ENCODE data around the gene KISS1R.
"Not testable (repeated sequence)": the region's sequence is repeated elsewhere in the genome, so short reads cannot be mapped to it uniquely, and the experiment has no call there.

Gene KISS1R

DNA sequence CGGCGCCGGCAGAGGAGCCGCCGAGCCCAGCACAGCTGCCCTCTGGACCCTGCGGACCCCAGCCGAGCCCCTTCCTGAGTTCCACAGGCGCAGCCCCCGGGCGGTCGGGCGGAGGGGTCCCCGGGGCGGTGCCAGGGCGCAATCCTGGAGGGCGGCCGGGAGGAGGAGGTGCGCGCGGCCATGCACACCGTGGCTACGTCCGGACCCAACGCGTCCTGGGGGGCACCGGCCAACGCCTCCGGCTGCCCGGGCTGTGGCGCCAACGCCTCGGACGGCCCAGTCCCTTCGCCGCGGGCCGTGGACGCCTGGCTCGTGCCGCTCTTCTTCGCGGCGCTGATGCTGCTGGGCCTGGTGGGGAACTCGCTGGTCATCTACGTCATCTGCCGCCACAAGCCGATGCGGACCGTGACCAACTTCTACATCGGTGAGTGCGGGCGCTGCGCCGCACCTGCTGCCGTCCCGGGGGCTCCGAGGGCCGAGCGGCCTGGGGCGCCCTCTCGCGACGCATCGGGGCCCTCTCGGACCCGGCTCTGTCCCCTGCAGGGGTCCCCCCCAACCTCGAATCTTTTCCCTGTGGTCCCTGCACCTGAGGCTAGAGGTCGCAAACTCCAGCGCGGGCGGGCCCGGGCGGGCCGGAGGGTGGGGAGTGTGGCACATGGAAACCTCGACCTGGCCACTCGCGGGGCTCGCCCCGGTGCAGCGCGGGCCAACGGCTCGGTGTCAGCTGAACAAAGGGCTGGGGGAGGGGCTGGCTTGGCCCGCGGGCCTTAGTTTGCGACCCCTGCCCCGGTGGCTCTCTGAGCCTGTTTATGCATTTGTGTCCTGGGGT is at the start of gene KISS1R:
Gene KISS1R (plus strand): TSS at position 11 of the 829 bp plus-strand sequence. CDS start 170 bp downstream, at position 181.
- no peak for DNase-seq (ENCODE audit: low read depth in 2 of 2)

DNA sequence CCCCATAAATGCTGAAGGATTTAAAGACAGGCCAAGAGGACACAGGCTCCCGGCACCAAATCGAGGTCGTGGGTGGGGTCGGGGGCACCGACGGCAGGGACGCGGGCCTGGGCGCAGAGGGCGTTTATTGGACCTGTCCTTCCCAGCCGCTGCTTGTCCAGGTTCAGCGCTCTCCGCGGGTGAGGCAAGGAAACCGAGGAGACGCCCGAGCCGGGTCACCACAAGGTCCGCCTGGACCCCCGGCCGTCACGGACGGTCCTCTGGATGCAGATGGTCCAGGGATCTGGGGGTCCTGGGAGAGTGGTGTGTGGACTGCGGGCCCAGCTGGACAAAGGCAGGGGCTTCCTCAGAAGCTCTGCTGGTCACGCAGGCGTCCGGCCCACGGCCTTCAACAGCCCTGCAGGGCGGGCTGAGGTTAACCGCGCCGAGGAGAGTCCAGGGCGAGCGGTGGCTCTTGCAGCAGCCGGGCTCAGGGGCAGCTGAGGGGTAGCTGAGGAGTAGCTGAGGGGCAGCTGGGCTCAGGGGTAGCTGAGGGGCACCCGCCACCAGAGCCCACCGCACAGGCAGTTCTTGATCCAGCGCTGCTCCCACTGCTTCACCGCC is 49.2 kb upstream of the KISS1R start:
- DNase-seq (ENCODE audit: low read depth in 2 of 2): no peak

DNA sequence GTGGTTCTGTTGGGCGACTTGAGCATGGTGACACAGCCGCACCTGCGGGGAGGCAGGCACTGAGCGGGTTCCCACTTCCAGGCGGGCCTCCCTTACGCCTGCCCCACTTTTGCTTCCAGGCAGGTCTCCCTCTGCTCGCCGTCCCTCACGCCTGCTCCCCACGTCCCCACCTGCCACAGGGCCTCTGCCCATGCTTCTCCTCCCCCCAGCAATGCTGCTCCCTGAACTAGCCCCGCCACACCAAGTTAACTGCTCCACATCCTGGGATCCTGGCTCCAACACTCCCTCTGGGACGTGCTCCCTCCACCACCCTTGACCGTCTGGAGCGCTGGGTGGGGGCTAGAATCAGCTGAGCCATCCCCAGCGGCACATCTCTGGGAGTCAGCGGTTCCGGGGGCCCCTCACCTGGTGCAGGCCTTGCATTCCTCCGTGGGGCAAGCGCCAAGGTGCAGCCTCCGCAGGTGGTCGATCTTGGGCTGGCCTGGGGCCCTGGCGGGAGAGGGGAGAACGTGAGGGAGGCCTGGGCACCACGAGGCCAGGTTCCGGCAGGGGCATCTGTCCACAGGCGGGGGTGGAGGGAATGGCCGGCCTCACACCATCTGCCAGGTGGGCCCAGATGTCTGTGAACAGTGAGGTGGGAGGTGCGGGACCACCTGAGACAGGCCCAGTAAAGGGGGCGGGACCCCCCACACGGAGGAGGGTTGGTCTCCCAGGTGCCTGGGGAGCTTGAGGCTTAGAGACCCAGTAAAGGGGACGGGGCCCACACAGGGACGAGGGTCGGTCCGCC is 48.5 kb upstream of the KISS1R start:
- DNase-seq (ENCODE audit: low read depth in 2 of 2): no peak

DNA sequence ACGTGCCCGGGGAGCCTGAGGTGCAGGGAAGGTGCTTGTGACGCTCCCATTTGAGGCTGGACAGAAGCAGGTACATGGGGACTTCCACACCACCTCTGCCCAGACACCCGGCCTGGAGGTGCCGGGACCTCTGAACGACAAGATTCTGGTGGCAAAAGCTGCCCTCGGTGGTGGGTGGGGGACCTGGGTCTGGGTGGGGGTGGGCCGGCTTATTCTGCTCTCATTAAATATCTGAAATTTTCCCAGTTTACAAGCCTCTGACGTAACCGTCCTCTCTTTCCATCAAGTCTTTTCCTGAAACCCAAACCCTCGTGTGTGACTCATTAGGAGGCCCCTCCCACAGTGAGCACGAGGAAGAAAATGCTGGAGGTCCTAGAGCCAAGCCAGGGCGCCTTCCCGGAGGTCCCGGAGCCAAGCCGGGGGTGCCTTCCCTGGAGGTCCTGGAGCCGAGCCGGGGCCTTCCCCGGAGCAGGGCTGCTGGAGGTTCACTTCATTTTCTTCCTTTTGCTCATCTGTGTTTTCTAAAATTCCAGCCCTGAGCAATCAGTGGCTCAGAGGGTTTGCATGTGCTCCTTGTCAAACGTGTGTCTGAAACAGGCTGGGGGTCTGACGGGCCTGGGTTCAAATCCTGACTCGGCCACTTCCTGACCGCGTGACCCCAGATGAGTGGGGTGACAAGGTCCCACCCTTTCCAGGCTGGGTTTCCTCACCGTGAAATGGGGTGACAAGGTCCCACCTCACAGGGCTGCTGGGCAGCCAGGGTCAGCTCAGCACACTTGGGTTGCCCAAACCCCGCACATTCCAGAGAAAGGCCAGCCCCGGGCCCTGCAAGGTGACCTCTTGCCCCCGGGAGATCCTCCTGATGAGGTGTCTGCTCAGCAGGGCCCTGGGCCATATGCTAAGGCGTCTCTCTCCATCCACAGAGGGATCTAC is 47.6 kb upstream of the KISS1R start:
- DNase-seq (ENCODE audit: low read depth in 2 of 2): no peak

DNA sequence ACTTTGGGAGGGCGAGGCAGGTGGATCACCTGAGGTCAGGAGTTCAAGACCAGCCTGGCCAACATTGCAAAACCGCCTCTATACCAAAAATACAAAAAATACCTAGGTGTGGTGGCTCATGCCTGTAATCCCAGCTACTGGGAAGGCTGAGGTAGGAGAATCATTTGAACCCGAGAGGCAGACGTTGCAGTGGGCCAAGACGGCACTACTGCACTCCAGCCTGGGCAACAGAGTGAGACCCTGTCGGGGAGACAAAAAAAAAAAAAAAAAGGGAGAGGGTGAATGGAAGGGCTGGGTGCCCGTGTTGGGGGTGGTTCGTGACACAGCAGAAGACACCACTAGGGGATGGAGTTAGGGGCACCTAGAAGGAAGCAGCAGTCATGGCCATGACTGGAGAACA is 46.8 kb upstream of the KISS1R start:
- DNase-seq (ENCODE audit: low read depth in 2 of 2): no peak

DNA sequence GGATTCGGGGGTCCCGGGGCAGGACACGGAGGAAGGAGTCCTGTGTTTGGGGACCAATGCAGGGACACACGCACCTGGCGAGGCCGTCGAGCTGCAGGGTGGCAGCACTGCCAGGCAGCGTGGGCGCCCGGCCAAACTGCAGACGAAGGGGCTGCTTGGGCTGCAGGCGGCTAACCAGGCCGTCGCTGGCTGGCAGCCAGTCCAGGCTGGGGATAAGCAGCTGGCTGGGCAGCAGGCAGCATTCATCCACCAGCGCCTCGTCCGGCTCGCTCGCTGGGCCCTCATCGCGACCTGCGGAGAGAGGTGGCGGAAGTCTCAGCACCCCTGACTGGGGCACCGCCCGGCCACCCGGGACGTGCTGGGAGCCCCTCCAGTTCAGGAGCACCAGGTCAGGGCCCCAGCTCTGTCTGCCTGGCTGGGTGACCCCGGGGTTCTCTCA is 46.2 kb upstream of the KISS1R start:
- DNase-seq (ENCODE audit: low read depth in 2 of 2): no peak

DNA sequence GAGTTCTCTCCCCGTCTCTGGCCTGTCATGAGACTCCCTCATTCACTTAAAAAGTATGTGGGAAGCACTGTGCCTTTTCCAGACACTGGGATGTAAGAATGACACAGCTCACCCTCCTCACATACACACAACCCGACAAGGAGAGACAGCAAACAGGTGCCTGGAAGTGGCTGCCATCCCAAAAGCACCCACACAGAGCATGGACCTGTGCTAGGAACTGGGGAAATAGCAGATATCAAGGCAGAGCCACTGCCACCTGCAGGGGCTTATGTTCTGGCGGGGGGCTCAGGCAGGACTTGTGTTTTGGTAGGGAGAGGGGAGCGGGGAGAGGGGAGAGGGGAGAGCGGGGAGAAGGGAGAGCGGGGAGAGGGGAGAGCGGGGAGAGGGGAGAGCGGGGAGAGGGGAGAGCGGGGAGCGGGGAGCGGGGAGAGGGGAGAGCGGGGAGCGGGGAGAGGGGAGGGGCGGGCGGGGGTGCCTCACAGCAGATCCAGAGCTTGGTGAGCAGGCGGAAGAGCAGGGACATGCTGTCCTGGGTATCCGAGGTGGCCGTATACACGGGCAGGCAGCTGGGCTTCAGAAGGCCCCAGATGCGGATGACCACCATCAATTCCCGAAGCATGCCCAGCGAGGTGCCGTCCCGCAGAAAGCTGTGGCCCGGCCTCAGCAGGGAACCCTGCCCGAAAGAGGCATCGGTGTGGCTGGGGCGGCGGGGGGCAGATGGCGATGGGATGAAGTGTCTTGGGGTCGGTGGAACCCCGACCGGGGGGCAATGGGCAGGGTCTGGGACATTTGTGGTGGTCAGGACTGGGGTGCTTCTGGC is 45.5 kb upstream of the KISS1R start:
- no peak for DNase-seq (ENCODE audit: low read depth in 2 of 2)

DNA sequence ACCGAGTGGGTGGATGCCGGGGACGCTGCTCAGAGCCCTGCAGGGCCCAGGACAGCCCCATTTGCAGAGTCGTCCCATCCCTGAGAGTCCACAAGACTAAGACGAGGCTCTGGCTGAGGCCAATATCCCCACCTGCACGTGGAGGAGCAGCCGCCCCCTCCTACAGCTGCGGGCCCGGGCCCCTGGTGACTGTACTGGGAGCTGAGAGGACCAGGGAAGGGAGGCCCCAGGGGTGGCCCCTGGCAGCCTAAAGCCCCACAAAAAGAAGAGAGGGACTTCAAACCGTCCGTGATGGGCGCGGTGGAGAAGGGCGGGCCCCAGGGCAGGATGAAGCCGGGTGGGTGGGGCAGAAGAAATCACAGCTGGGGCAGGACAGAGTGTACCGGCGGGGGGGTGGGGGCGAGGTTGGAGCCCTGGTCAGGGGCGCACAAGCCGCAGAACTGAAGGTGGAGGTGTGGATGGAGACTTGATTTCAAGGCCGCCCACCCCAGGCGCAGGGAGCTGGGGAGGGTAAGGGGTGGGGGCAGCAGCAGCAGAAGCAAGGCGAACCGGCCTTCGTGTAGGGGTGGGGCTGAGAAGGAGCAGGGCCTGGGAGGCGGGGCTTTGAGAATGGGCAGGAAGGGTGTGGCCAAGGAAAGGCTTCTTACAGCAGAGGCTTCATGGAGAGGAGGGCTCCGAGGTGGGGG is 44.7 kb upstream of the KISS1R start:
- peak in 1 of 2 experiments; percentile 74 for DNase-seq (ENCODE audit: low read depth in 2 of 2)

DNA sequence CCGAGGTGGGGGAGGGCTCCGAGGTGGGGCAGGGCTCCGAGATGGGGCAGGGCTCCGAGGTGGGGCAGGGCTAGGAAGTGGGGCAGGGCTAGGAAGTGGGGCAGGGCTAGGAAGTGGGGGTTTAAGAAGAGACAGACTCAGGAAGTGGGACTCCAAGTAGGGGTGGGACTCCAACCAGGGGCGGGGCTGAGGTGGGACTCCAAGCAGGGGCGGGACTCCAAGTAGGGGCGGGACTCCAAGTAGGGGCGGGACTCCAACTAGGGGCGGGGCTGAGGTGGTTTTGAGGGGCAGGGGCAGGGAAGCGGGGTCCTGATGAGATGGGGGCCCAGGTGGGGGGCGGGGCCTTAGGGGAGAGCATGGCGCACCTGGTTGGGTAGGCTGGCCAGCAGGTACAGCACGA is 44.0 kb upstream of the KISS1R start:
- peak in 1 of 2 experiments; percentile 43 for DNase-seq (ENCODE audit: low read depth in 2 of 2)

DNA sequence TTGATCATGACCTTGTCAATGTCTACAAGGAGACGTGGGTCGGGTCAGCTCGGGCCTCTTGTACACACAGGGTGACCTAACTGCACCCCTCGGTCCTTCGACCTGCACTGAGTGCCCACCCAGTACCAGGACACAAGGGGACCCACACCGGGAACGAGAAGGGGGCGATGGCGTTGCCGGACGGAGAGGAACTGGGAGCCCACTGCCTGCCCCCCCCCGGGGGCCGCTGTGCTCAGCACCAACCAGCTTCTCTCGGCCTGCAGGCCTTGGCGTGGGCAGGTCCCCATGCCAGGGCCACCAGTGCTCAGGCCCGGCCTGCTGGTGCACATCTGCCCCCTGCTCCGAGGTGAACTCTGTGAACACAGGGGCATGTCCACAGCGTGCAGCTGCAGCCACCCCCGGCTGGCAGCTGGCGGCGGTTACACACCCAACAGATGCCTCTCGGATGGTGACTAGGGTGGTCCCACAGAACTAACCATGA is 43.5 kb upstream of the KISS1R start:
- no peak for DNase-seq (ENCODE audit: low read depth in 2 of 2)

DNA sequence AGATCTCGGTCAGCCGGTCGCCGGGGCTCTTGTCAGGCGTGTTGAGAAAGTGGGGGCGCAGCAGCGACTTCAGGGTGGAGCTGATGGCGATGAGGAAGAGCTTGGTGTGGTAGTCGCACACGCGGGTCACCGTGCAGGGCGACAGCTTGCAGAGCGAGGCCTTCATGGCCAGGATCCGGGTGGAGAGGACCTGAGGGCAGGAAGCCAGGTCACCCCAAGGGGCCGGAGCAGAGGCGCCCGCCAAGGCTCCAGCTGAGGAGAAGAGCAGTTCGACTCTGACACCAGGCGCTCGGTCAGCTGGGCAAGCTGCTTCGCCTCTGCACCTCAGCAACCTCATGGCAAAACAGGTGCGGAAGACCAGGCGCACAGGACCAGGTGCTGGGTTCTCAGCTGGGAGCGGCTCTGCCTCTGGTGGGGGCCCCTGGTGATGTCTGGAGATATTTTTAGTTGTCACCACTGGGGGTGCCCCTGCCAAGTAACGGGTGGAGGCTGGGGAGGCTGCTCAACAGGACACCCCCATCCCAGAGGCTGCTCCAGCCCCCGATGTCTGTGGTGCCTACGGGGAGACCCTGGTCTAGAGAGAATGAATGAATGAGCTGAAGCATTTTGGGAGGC is 41.8 kb upstream of the KISS1R start:
- no peak for DNase-seq (ENCODE audit: low read depth in 2 of 2)

DNA sequence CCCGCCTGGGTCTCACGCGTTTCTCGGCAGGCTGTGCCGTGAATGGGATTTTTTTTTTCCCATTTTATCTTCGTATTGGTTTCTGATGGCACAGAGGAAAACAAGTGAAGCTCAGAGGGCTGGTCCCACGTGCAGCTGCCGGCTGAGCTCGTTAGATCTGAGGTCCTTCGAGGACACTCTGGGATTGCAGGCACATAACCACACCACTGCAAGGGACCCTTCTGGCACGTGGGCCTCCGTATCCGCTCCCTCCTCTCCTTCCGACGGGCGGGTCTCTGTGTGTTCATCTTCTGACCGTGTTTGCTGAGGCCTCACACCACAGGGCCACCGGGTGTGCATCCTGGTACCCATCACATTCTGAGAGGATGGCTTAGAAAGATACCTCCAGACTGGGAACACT is 41.0 kb upstream of the KISS1R start:
- no peak for DNase-seq (ENCODE audit: low read depth in 2 of 2)

DNA sequence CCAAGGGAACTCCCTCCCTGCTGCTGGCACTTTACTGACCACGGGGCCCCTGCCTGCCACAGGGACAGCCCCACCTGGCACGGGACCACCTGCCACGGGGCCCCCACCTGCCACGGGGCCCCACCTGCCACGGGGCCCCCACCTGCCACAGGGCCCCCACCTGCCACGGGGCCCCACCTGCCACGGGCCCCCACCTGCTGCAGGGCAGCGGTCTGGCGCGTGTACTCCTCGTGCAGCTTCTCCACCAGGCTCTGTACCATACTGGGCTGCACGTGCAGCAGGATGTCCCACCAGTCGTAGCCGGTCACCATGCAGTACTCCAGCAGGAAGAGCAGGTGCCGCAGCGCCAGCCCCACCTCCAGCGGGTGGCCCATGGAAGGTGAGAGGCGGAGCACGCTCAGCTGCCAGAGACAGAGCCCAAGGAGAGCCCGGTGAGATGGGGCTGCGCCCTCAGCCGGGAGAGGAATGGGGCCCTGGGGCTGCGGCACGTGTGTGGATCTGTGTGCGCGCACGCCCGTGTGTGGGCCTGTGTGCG is 40.3 kb upstream of the KISS1R start:
- DNase-seq (ENCODE audit: low read depth in 2 of 2): no peak

DNA sequence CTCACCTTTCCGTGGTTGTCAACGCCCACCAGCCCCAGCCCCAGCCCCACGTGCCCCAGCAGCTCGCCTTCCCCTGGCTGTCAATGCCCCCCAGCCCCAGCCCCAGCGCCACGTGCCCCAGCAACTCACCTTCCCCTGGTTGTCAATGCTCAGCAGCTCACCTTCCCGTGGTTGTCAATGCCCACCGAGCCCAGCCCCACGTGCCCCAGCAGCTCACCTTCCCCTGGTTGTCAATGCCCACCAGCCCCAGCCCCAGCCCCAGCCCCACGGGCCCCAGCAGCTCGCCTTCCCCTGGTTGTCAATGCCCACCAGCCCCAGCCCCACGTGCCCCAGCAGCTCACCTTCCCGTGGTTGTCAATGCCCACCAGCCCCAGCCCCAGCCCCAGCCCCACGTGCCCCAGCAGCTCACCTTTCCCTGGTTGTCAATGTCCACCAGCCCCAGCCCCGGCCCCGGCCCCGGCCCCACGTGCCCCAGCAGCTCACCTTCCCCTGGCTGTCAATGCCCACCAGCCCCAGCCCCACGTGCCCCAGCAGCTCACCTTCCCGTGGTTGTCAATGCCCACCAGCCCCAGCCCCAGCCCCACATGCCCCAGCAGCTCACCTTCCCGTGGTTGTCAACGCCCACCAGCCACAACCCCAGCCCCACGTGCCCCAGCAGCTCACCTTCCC is 39.0 kb upstream of the KISS1R start:
- not testable (repeated sequence) for DNase-seq (ENCODE audit: low read depth in 2 of 2)

DNA sequence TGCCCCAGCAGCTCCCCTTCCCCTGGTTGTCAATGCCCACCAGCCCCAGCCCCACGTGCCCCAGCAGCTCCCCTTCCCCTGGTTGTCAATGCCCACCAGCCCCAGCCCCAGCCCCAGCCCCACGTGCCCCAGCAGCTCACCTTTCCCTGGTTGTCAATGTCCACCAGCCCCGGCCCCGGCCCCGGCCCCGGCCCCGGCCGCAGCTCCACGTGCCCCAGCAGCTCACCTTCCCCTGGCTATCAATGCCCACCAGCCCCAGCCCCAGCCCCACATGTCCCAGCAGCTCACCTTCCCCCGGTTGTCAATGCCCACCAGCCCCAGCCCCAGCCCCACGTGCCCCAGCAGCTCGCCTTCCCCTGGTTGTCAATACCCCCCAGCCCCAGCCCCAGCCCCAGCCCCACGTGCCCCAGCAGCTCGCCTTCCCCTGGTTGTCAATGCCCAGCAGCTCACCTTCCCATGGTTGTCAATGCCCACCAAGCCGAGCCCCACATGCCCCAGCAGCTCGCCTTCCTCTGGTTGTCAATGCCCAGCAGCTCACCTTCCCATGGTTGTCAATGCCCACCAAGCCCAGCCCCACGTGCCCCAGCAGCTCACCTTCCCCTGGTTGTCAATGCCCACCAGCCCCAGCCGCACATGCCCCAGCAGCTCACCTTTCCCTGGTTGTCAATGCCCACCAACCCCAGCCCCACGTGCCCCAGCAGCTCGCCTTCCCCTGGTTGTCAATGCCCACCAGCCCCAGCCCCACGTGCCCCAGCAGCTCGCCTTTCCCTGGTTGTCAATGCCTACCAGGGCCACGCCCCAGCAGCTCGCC is 38.2 kb upstream of the KISS1R start:
- DNase-seq (ENCODE audit: low read depth in 2 of 2): not testable (repeated sequence)

DNA sequence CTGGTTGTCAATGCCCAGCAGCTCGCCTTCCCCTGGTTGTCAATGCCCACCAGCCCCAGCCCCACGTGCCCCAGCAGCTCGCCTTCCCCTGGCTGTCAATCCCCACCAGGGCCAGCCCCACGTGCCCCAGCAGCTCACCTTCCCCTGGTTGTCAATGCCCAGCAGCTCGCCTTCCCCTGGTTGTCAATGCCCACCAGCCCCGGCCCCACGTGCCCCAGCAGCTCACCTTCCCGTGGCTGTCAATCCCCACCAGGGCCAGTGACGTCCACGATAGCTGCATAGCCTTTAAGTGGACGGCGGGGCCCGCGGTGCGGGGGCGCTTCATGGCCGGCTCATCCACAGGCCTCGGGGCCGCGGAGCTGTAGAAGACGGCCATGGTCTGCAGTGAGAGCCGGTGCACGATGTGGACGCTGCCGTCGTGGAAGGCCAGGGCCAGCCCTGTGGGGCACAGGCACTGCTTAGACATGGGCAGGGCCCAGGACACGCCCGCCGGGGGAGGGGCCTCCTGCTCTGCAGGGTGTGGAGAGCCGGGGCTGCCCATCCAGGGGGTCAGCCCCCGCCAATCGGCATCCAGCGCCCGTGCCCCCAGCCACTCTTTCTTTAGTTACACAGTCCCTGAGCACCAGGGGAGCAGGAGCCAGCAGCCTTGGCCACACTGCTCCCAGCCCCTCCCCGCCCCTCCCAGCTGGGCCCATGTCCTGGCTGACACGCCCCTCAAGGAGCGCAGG is 37.3 kb upstream of the KISS1R start:
- DNase-seq (ENCODE audit: low read depth in 2 of 2): no peak

Measured in stimulated activated CD4-positive, alpha-beta T cell treated with anti-CD3 and anti-CD28 coated beads, Interleukin-12 subunit alpha, Interleukin-12 subunit beta, amount 100 ng/mL, for 24 hours (primary cell).